K562 (cell line): ENCODE data around the gene IFT22. TPM values are rescaled to one million over a fixed set of nuclear protein-coding genes. Genes with fewer than 3 reads are reported as not detected.
A peak's percentile ranks its signal among the peaks of the same experiment; 100 is the strongest.

Source experiments
- KLF13 ChIP-seq: fragments of 450-650 bp; IDR thresholded peaks from 2 replicates; pipeline ENCODE4 v1.6.1; 2016; ENCODE audit warnings: missing genetic modification characterization, low read depth, mild to moderate bottlenecking, missing compliant biosample characterization, moderate library complexity, borderline replicate concordance
- NFYB ChIP-seq: IDR thresholded peaks from 2 replicates; pipeline ENCODE4 v1.6.1; 2011; ENCODE audit warnings: mild to moderate bottlenecking, moderate library complexity; ENCODE audit not compliant: insufficient read length; ENCODE audit errors: extremely low read depth
- OTX1 ChIP-seq: fragments of 450-650 bp; formaldehyde crosslinking; IDR thresholded peaks from 2 replicates; pipeline ENCODE4 v1.4.0; 2022; ENCODE audit warnings: mild to moderate bottlenecking
- RBM39 ChIP-seq: fragments of 200-400 bp; formaldehyde crosslinking; optimal IDR thresholded peaks from 2 replicates; pipeline ENCODE3; 2018; ENCODE audit warnings: low read depth, low read length
- SOX6 ChIP-seq: fragments of 450-650 bp; IDR thresholded peaks from 2 replicates; pipeline ENCODE4 v1.6.1; 2014; ENCODE audit warnings: mild to moderate bottlenecking
- SRF ChIP-seq, 2 experiments: fragments of 250-450, 450-650 bp in 1 of 2; sonication (Bioruptor Pico) in 1 of 2; sonication (generic) in 1 of 2; formaldehyde crosslinking; IDR thresholded peaks; 2 replicates each; pipeline versions ENCODE4 v1.5.0 to v1.5.1; 2020 to 2022; ENCODE audit warnings: mild to moderate bottlenecking in 1 of 2, missing genetic modification reagents in 1 of 2
- ZNF140 ChIP-seq: fragments of 250-450 bp; sonication (Bioruptor Pico); IDR thresholded peaks from 2 replicates; pipeline ENCODE4 v1.8.0; 2021; ENCODE audit warnings: moderate library complexity, mild to moderate bottlenecking, inconsistent platforms
- ZNF146 ChIP-seq: IDR thresholded peaks from one replicate; pipeline ENCODE4 v1.6.1; 2018; ENCODE audit warnings: missing compliant biosample characterization; ENCODE audit not compliant: unreplicated experiment
- polyA plus RNA-seq, 8 experiments: library from polyadenylated mRNA; depleted of rRNA in 4 of 8; stranded (reverse) in 5 of 8; unstranded in 3 of 8; fragments of >200 nt; fragmentation: Nextera tagmentation in 2 of 8; fragmentation: Illumina TruSeq in 1 of 8; extraction: Ambion mirVana in 2 of 8; extraction: Trizol in 1 of 8; gene quantifications; 2 replicates each; pipeline versions ENCODE4 v1.2.1 to v1.2.3, GENCODE V29; 2011 to 2014; ENCODE audit warnings: inconsistent platforms in 1 of 8, missing spikeins in 1 of 8
- total RNA-seq, 7 experiments: library from RNA; depleted of rRNA in 6 of 7; stranded (reverse); fragments of >200 nt in 6 of 7; fragmentation: Illumina TruSeq in 2 of 7; extraction: Trizol in 2 of 7; gene quantifications; 2 replicates each; pipeline versions ENCODE4 v1.2.1 to v1.2.3, GENCODE V29; 2011 to 2021; ENCODE audit warnings: low replicate concordance in 1 of 7
- TF ChIP-seq, protein P1 (sequence below): fragments of 250-450 bp; sonication (Bioruptor Pico); IDR thresholded peaks from 2 replicates; pipeline ENCODE4 v1.5.0; 2021
- TF ChIP-seq, protein P2 (sequence below): fragments of 250-450 bp; sonication (Bioruptor Pico); IDR thresholded peaks from 2 replicates; pipeline ENCODE4 v1.4.0; 2020; ENCODE audit warnings: mild to moderate bottlenecking, moderate library complexity

Gene IFT22
- total and polyA plus RNA-seq, 9 of the 15 experiments (the other 6 are each of a cell fraction or from before 2014, with no cell fraction given), result 6.3 to 18.2 (median 7.7) TPM

DNA sequence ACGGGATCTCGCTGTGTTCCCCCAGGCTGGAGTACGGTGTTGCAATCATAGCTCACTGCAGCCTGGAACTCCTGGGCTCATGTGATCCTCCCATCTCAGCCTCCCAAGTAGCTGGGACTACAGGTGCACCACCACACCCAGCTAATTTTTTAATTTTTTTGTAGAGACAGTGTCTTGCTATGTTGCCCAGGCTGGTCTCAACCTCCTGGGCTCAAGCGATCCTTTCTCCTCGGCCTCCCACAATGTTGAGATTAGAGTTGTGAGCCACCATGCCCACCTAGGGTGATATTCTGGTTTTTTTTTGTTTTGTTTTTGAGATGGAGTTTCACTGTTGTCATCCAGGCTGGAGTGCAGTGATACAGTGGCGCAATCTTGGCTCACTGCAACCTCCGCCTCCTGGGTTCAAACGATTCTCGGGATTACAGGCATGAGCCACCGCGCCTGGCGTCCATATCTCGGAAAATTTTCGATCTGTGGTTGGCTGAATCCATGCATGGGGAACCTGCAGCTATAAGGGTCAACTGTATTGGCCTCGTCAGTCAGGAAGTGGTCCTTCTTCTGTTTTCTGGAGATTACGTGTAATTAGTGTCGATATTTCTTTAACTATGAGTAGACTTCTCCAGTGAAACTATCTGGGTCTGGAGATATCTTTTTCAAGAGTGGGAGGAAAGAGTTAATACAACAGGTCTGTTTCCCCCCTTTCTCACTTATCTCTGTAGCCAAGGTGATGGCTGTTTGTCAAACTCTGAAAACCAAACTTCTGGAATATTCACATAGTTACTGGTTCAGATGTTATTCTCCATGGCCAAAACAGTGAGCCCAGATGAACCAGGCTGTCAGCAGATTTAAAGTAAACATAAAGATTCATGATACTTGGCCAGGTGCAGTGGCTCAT lies 55.7 kb downstream of the IFT22 start (continued):
- TF ChIP-seq, protein P1, sequence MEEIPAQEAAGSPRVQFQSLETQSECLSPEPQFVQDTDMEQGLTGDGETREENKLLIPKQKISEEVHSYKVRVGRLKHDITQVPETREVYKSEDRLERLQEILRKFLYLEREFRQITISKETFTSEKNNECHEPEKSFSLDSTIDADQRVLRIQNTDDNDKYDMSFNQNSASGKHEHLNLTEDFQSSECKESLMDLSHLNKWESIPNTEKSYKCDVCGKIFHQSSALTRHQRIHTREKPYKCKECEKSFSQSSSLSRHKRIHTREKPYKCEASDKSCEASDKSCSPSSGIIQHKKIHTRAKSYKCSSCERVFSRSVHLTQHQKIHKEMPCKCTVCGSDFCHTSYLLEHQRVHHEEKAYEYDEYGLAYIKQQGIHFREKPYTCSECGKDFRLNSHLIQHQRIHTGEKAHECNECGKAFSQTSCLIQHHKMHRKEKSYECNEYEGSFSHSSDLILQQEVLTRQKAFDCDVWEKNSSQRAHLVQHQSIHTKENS (CRISPR knock-in tag), result no peak
- no peak for TF ChIP-seq KLF13
- TF ChIP-seq, protein P2, sequence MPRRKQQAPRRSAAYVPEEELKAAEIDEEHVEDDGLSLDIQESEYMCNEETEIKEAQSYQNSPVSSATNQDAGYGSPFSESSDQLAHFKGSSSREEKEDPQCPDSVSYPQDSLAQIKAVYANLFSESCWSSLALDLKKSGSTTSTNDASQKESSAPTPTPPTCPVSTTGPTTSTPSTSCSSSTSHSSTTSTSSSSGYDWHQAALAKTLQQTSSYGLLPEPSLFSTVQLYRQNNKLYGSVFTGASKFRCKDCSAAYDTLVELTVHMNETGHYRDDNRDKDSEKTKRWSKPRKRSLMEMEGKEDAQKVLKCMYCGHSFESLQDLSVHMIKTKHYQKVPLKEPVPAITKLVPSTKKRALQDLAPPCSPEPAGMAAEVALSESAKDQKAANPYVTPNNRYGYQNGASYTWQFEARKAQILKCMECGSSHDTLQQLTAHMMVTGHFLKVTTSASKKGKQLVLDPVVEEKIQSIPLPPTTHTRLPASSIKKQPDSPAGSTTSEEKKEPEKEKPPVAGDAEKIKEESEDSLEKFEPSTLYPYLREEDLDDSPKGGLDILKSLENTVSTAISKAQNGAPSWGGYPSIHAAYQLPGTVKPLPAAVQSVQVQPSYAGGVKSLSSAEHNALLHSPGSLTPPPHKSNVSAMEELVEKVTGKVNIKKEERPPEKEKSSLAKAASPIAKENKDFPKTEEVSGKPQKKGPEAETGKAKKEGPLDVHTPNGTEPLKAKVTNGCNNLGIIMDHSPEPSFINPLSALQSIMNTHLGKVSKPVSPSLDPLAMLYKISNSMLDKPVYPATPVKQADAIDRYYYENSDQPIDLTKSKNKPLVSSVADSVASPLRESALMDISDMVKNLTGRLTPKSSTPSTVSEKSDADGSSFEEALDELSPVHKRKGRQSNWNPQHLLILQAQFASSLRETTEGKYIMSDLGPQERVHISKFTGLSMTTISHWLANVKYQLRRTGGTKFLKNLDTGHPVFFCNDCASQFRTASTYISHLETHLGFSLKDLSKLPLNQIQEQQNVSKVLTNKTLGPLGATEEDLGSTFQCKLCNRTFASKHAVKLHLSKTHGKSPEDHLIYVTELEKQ (CRISPR knock-in tag), result no peak
- TF ChIP-seq ZNF140, result no peak
- TF ChIP-seq NFYB, result no peak
- peak; percentile 78 for TF ChIP-seq SOX6
- no peak for TF ChIP-seq SRF (CRISPR knock-in tag; IDR thresholded peaks at IDR 0.05)
- no peak for TF ChIP-seq RBM39
- no peak for TF ChIP-seq OTX1 (CRISPR knock-in tag)
- TF ChIP-seq ZNF146 (CRISPR knock-in tag), result no peak
